ENCODE data around the gene ZNF536. TPM values are rescaled to one million over a fixed set of nuclear protein-coding genes. Genes with fewer than 3 reads are reported as not detected.

ZNF536 gene
- total RNA-seq, 6 experiments from 2014 or later: not detected

GRCh38 chr19:30519607-30520205 is 147.5 kb downstream of the ZNF536 start:
- TF ChIP-seq CTCF (IDR thresholded peaks at IDR 0.05): no peak
- Mint-ChIP-seq H3K4me3 (no peak overlapping the region), H3K9me3 (peaks cover 58% of the 10 kb centered on the region), H3K27me3 (ENCODE audit: insufficient read depth) (no peaks in the 10 kb centered on the region; the same call in none of the 2 replicates), H3K27ac (no peak overlapping the region), H3K36me3 (ENCODE audit: low read depth) (peaks cover 8% of the 10 kb centered on the region; the same call in 1 of the 2 replicates), H3K4me1 (ENCODE audit: low read depth) (no peaks in the 10 kb centered on the region)
- no peak for DNase-seq

- Mint-ChIP-seq H3K27me3 (ENCODE audit: insufficient read depth) (no peaks in the 10 kb centered on the region; the same call in none of the 2 replicates), H3K4me3 (no peak overlapping the region), H3K27ac (no peak overlapping the region), H3K4me1 (ENCODE audit: low read depth) (no peaks in the 10 kb centered on the region), H3K9me3 (peaks cover 61% of the 10 kb centered on the region), H3K36me3 (ENCODE audit: low read depth) (peaks cover 13% of the 10 kb centered on the region)
- no peak for TF ChIP-seq CTCF (IDR thresholded peaks at IDR 0.05)
- no peak for DNase-seq
Observed at GRCh38 chr19:30520735-30521479, 148.7 kb downstream of the ZNF536 start.

- Mint-ChIP-seq H3K4me3 (no peak overlapping the region), H3K9me3 (peaks cover 52% of the 10 kb centered on the region), H3K36me3 (ENCODE audit: low read depth) (peaks cover 5% of the 10 kb centered on the region; the same call in 1 of the 2 replicates), H3K4me1 (ENCODE audit: low read depth) (no peaks in the 10 kb centered on the region), H3K27me3 (ENCODE audit: insufficient read depth) (no peaks in the 10 kb centered on the region; the same call in 1 of the 2 replicates), H3K27ac (no peak overlapping the region)
- TF ChIP-seq CTCF (IDR thresholded peaks at IDR 0.05): no peak
- DNase-seq: no peak
Observed at GRCh38 chr19:30521937-30522336, 149.8 kb downstream of the ZNF536 start.

GRCh38 chr19:30522341-30522740 is 150.2 kb downstream of the ZNF536 start:
- H3K4me3 Mint-ChIP-seq: no peak overlapping the region
- H3K36me3 Mint-ChIP-seq (ENCODE audit: low read depth): peaks cover 5% of the 10 kb centered on the region; the same call in 1 of the 2 replicates
- no peak for DNase-seq
- H3K9me3 Mint-ChIP-seq: peaks cover 52% of the 10 kb centered on the region
- no peak for TF ChIP-seq CTCF (IDR thresholded peaks at IDR 0.05)
- H3K27me3 Mint-ChIP-seq (ENCODE audit: insufficient read depth): no peaks in the 10 kb centered on the region; the same call in 1 of the 2 replicates
- no peaks in the 10 kb centered on the region for H3K4me1 Mint-ChIP-seq (ENCODE audit: low read depth)
- no peak overlapping the region for H3K27ac Mint-ChIP-seq

GRCh38 chr19:30523791-30524190 is 151.6 kb downstream of the ZNF536 start:
- Mint-ChIP-seq H3K27ac (no peak overlapping the region), H3K36me3 (ENCODE audit: low read depth) (peaks cover 5% of the 10 kb centered on the region; the same call in 1 of the 2 replicates), H3K4me3 (no peak overlapping the region), H3K9me3 (peaks cover 41% of the 10 kb centered on the region), H3K4me1 (ENCODE audit: low read depth) (no peaks in the 10 kb centered on the region), H3K27me3 (ENCODE audit: insufficient read depth) (no peaks in the 10 kb centered on the region; the same call in 1 of the 2 replicates)
- TF ChIP-seq CTCF (IDR thresholded peaks at IDR 0.05): no peak
- DNase-seq: no peak
